Brain microvascular endothelial cell (primary cell): ENCODE data around the gene FOXK2.
"Not testable (repeated sequence)": the region's sequence is repeated elsewhere in the genome, so short reads cannot be mapped to it uniquely, and the experiment has no call there.

ENCODE experiments used
- DNase-seq: peaks from one replicate; pipeline ENCODE4 v3.0.0-alpha.2; 2020
- H3K27ac ChIP-seq: fragments of 250-450 bp; sonication (Bioruptor Pico); 2 replicates; pipeline ENCODE4 v1.5.1; 2020; ENCODE audit warnings: mild to moderate bottlenecking, moderate library complexity
- H3K27me3 ChIP-seq: fragments of 250-450 bp; sonication (Bioruptor Pico); replicated peaks from 2 replicates; pipeline ENCODE4 v1.5.1; 2020; ENCODE audit warnings: mild to moderate bottlenecking
- H3K36me3 ChIP-seq: fragments of 250-450 bp; sonication (Bioruptor Pico); replicated peaks from 2 replicates; pipeline ENCODE4 v1.5.1; 2020; ENCODE audit warnings: mild to moderate bottlenecking
- H3K4me3 ChIP-seq: 2 replicates; pipeline ENCODE4 v1.5.1; 2011; ENCODE audit warnings: low read depth, mild to moderate bottlenecking, control low read depth, low read length, moderate library complexity
- CTCF ChIP-seq: IDR thresholded peaks from 2 replicates; pipeline ENCODE4 v1.5.1; 2011; ENCODE audit warnings: low read depth, mild to moderate bottlenecking, moderate library complexity, low read length, control low read depth, inconsistent platforms; ENCODE audit errors: missing control alignments
- in situ Hi-C: cut with HindIII; loops from 2 replicates; pipeline ENCODE4 v1.10.0; 2017; ENCODE audit warnings: low sequenced_read_pairs, low pct_ligation_motif_present

FOXK2 gene

GRCh38 chr17:82570277-82570676 is 50.7 kb downstream of the FOXK2 start:
- no peak overlapping the region for H3K4me3 ChIP-seq
- no peak for TF ChIP-seq CTCF
- in situ Hi-C loops: no loop called here
- no peak overlapping the region for H3K27ac ChIP-seq
- peaks cover 39% of the 10 kb centered on the region for H3K36me3 ChIP-seq
- no peak for DNase-seq
- H3K27me3 ChIP-seq: no peaks in the 10 kb centered on the region

- no peak for TF ChIP-seq CTCF
- Histone ChIP-seq H3K27me3 (no peaks in the 10 kb centered on the region), H3K4me3 (no peak overlapping the region), H3K27ac (no peak overlapping the region), H3K36me3 (peaks cover 38% of the 10 kb centered on the region)
- in situ Hi-C loops: no loop called here
- DNase-seq: no peak
These were observed 52.3 kb downstream of the FOXK2 start for GRCh38 chr17:82571855-82572254.

GRCh38 chr17:82574041-82574440 is 54.5 kb downstream of the FOXK2 start:
- H3K36me3 ChIP-seq: peaks cover 39% of the 10 kb centered on the region
- no peak for TF ChIP-seq CTCF

GRCh38 chr17:82575581-82576221 is 56.2 kb downstream of the FOXK2 start:
- H3K36me3 ChIP-seq: peaks cover 35% of the 10 kb centered on the region
- H3K27ac ChIP-seq, H3K4me3 ChIP-seq, DNase-seq, H3K27me3 ChIP-seq, in situ Hi-C loops: not testable (repeated sequence)

More at GRCh38 chr17:82574041-82574440, 54.5 kb downstream of the FOXK2 start:
- no peaks in the 10 kb centered on the region for H3K27me3 ChIP-seq
- in situ Hi-C loops: no loop called here
- DNase-seq: no peak
- H3K27ac ChIP-seq: no peak overlapping the region
- no peak overlapping the region for H3K4me3 ChIP-seq

- Histone ChIP-seq H3K27ac (no peak overlapping the region), H3K36me3 (peaks cover 26% of the 10 kb centered on the region), H3K4me3 (no peak overlapping the region), H3K27me3 (no peaks in the 10 kb centered on the region)
- TF ChIP-seq CTCF: no peak
- DNase-seq: no peak
- in situ Hi-C loops: no loop called here
These were observed 57.8 kb downstream of the FOXK2 start for GRCh38 chr17:82577300-82577699.

GRCh38 chr17:82579969-82580368 is 60.4 kb downstream of the FOXK2 start:
- H3K27ac ChIP-seq, H3K4me3 ChIP-seq, H3K27me3 ChIP-seq, in situ Hi-C loops, DNase-seq: not testable (repeated sequence)
- H3K36me3 ChIP-seq: peaks cover 32% of the 10 kb centered on the region

- H3K27ac ChIP-seq: peak overlapping the region; percentile 11
- DNase-seq: no peak
- no peak overlapping the region for H3K4me3 ChIP-seq
- peaks cover 33% of the 10 kb centered on the region for H3K36me3 ChIP-seq
- no peak for TF ChIP-seq CTCF
- in situ Hi-C loops: no loop called here
- no peaks in the 10 kb centered on the region for H3K27me3 ChIP-seq
These were observed 62.7 kb downstream of the FOXK2 start for GRCh38 chr17:82582213-82582612.
